HG03060 (cell line): ENCODE results near the gene VWCE.
"Not testable (repeated sequence)": the region's sequence is repeated elsewhere in the genome, so short reads cannot be mapped to it uniquely, and the experiment has no call there.

Source experiments
- ATAC-seq: cut with Tn5 transposase; IDR thresholded peaks from one replicate; pipeline ENCODE4 v1.9.1; 2021; ENCODE audit warnings: low read depth, moderate number of reproducible peaks; ENCODE audit not compliant: unreplicated experiment

VWCE gene

GRCh38 chr11:61218306-61218705 lies 76.8 kb downstream of the VWCE start:
- ATAC-seq = not testable (repeated sequence)

- ATAC-seq = not testable (repeated sequence)
These were observed 81.3 kb downstream of the VWCE start for GRCh38 chr11:61213711-61214324.

- ATAC-seq = not testable (repeated sequence)
These were observed 82.9 kb downstream of the VWCE start for GRCh38 chr11:61212202-61212601.

- not testable (repeated sequence) for ATAC-seq
These were observed 83.7 kb downstream of the VWCE start for GRCh38 chr11:61211327-61211952.

- not testable (repeated sequence) for ATAC-seq
These were observed 84.5 kb downstream of the VWCE start for GRCh38 chr11:61210629-61211028.
